ENCODE data around the gene CALML5.
"Not testable (repeated sequence)": the region's sequence is repeated elsewhere in the genome, so short reads cannot be mapped to it uniquely, and the experiment has no call there.

Gene CALML5

GRCh38 chr10:5488272-5489161, 10.9 kb downstream of the CALML5 start:
- DNase-seq, result peak in 2 of 10 donors; percentile 76 to 77
- intact Hi-C loops (cut with DNase I), result no loop called here

DNA sequence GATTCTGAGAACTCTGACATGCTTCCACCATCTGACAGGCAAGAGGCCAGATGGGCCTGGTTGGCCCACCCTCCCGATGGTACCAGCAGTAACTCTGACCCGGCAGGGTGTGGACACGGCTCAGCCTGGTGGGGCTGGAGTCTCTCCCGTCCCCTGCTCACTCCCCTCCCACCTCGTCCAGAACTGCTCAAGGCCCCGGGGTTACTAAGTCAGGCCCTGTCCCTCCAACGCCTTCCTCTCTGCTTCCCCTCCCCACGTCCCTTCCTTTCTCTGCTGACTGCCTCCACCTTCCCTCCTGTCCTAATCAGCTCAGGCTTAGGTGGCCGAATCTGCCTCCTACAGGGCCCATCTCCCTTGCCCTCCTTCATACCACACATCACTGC, 12.5 kb downstream of the CALML5 start:
- intact Hi-C loops (cut with DNase I), result no loop called here
- DNase-seq, result peak in 2 of 10 donors; percentile 56 to 71

DNA sequence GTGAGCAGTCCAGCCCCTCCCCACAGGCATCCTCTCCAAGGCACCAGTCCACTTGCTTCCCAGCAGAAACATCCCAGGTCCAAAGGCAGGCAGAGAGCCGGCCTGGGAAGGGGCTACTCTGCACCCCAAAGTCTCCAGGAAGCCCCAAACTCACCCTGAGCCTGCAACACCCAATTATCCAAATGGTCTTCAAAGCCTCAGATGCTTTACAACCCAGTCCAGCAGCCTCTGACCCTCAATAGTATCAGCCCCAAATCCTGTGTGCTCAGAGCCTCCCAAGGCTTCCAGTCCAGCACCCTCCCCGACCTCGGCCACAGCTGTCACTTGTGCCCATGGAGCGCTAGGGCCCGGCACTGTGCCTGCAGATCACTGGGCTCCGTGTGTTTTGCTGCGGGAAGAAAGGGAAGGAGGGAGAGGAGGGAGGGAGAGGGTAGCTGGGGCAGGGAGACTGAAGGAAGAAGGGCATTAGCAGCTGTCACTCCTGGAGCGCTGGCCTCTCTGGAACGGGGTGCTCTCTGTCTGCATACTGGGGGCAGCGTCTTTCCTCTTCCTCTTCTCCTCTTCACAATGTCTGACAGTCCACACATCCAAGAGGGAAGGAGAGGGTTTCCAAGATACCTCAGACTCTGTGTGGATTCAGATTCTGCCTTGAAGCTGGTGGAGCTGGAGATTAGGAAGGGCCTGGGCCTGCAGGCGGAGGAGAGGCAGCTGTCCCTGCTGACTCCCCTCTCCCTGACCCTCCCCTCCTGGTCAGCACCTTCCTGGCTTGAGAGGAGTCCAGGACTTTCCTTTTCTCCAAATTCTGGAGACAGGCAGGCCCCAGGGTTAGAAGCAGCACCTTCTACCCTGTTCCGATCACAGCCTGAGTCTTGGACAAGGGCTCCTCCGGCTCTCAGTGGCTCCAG, 13.2 kb downstream of the CALML5 start:
- intact Hi-C loops (cut with DNase I), result no loop called here
- peak in 2 of 10 donors; percentile 32 to 45 for DNase-seq

DNA sequence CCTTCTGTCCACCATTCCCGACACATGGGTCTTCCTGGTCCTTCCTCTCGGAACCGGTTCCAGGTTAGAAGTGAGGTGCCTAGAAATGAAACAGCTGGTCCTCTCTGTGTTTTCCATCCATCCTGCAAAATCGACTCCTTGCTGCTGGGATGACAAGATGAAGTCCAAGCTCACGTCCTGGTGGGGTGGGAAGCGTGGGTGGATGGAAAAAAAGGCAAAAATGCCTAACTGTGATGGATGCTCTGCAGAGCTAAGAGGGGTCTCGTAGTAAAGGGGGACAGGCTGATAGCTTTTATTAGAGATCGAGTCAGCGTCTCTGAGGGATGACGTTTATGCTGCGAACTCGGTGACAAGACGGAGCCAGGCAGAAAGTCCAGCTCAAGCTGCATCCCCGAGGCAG, 14.1 kb downstream of the CALML5 start:
- intact Hi-C loops (cut with DNase I), result no loop called here
- DNase-seq, result peak in 1 of 10 donors; percentile 19

GRCh38 chr10:5484205-5484604, 15.2 kb downstream of the CALML5 start:
- no peak for DNase-seq
- intact Hi-C loops (cut with DNase I), result no loop called here

DNA sequence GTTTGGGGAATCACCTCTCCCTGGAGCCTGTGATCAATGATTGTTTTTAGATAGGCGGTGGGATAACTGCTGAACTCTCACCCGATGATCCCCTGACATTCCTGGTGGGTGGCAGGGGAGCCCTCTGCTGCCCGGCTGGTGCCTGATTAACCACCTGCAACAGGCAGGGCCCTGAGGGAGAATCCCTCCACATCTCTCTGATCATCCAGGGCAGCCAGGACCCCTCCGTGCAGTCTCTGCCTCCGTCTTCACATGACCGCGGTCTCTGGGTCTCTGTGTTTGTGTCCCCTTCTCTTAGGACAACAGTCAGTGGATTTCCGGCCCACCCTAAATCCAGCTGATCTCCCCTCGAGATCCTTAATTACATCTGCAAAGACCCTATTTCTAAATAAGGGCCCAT, 17.4 kb downstream of the CALML5 start:
- peak in 1 of 10 donors; percentile 42 for DNase-seq

GRCh38 chr10:5481121-5481520, 18.2 kb downstream of the CALML5 start:
- peak in 1 of 10 donors; percentile 66 for DNase-seq
- intact Hi-C loops (cut with DNase I), result no loop called here

More for the DNA sequence above, 17.4 kb downstream of the CALML5 start:
- intact Hi-C loops (cut with DNase I), result no loop called here

GRCh38 chr10:5480162-5480941, 19.0 kb downstream of the CALML5 start:
- intact Hi-C loops (cut with DNase I), result no loop called here
- peak in 1 of 10 donors; percentile 50 for DNase-seq

GRCh38 chr10:5479481-5480161, 19.7 kb downstream of the CALML5 start:
- DNase-seq, result peak in 2 of 10 donors; percentile 29 to 55
- intact Hi-C loops (cut with DNase I), result no loop called here

GRCh38 chr10:5478694-5479305, 20.6 kb downstream of the CALML5 start:
- intact Hi-C loops (cut with DNase I), result no loop called here
- peak in 1 of 10 donors; percentile 67 for DNase-seq

DNA sequence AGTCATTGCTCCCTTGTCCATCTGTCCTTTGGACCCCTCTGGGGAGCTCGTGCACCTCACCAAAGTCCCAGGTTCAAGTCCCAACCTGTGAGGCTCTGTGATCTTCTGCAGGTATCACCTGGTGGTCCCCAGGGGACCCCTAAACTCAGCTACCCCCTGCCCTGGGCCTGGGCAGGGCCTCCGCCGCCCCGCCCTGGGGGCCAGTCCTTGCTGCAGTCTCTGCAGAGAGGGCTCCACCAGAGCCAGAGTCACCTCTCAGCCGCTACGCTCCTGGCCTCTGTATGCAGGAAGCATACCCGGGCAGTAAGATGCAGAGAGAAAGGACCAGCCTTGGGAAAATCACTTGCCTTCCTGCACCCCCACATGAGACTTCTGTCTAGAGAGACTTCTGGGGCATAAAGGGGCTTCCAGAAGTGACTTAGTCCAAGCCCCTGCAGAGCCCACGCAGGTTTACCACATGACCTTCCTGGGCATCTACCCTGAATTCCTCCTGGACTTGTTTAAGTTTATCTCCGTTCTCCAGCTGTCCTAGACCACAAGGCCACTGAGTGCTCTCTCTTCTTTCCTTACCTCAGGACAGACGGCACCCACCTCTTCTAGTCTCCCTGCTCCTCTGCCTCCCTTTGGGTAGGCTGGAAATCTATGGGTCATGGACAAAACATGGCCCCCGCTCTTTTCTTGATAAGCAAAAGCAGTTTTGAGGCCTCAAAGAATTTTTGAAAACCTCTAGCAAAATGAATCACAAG, 21.2 kb downstream of the CALML5 start:
- intact Hi-C loops (cut with DNase I), result no loop called here
- peak in 1 of 10 donors; percentile 48 for DNase-seq

GRCh38 chr10:5476918-5477525, 22.3 kb downstream of the CALML5 start:
- DNase-seq, result no peak
- intact Hi-C loops (cut with DNase I), result no loop called here

- DNase-seq, result peak in 1 of 10 donors; percentile 16
- intact Hi-C loops (cut with DNase I), result not testable (repeated sequence)
Observed at GRCh38 chr10:5475974-5476807, 23.2 kb downstream of the CALML5 start.

GRCh38 chr10:5475088-5475487, 24.3 kb downstream of the CALML5 start:
- intact Hi-C loops (cut with DNase I); DNase-seq: not testable (repeated sequence)

DNA sequence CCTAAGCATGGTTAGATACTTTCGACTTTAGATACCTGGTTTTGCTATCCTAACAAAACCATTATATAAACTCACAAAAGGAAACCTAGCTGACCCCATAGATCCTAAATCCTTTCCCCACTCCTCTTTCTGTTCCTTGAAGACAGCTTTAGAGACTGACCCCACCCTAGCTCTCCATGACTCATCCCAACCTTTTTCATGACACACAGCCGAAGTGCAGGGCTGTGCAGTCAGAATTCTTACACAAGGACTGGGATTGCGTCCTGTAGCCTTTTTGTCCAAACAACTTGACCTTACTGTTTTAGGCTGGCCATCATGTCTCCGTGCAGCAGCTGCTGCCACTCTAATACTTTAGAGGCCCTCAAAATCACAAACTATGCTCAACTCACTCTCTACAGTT, 24.7 kb downstream of the CALML5 start:
- DNase-seq; intact Hi-C loops (cut with DNase I): not testable (repeated sequence)

GRCh38 chr10:5470062-5470751, 29.2 kb downstream of the CALML5 start:
- DNase-seq, result no peak
- intact Hi-C loops (cut with DNase I), result no loop called here

Data from posterior cingulate gyrus (tissue), 11 donors.